C4-2B (cell line): ENCODE results near the gene ARL14EPL.

Experiments used
- CTCF ChIP-seq: fragments of 450-650 bp; conservative IDR thresholded peaks from 2 replicates; pipeline ENCODE4 v1.5.1; 2017; ENCODE audit warnings: mild to moderate bottlenecking
- ZFX ChIP-seq: fragments of 450-650 bp; IDR thresholded peaks from 2 replicates; pipeline ENCODE4 v1.6.1; 2017

- TF ChIP-seq CTCF (no peak), ZFX (no peak)
Observed at GRCh38 chr5:116025866-116026265, 6.4 kb upstream of the ARL14EPL start.
